HG02885 (cell line): ENCODE data around the gene CHD5.

Experiments
- ATAC-seq: cut with Tn5 transposase; IDR thresholded peaks from one replicate; pipeline ENCODE4 v1.9.1; 2021; ENCODE audit warnings: mild to moderate bottlenecking; ENCODE audit not compliant: unreplicated experiment, poor library complexity

CHD5 gene

GRCh38 chr1:6103854-6104530 is 76.1 kb downstream of the CHD5 start:
- no peak for ATAC-seq

DNA sequence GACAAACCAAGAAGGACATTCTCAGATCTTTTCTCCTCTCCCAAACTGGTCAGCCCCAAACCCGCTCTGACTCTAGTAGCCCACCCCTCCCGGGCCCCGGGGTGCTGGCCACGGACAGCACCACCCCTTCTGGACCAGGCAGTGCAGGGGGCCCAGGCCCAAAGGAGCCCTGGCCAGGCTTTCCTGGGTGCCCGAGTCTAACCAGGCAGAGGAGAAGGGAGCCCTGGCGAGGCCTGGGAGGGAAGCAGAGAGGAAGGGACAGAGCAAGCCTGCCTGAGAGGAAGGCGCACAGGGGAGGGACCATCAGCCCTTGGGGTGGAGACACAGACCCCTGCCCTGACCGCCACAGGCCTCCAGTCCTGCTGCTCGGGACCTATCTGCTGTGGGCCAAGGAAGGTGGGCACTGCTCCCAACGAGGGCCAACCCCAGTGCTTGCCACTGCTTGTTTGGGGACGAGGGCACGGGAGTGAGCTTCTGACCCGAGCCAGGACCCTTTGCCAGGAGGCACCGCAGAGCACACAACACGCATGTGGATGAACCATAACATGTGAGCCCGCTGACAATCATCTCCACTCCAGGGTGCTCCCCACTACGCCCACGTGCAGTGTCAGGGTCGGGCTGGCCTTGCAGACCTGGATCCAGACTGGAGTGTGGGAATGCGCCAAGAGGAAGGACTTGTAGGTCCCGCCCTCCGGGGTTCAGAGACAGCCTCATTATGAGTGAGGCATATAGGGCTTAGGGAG is 76.8 kb downstream of the CHD5 start:
- no peak for ATAC-seq

- ATAC-seq: no peak
These were observed 77.6 kb downstream of the CHD5 start for GRCh38 chr1:6102532-6102845.

DNA sequence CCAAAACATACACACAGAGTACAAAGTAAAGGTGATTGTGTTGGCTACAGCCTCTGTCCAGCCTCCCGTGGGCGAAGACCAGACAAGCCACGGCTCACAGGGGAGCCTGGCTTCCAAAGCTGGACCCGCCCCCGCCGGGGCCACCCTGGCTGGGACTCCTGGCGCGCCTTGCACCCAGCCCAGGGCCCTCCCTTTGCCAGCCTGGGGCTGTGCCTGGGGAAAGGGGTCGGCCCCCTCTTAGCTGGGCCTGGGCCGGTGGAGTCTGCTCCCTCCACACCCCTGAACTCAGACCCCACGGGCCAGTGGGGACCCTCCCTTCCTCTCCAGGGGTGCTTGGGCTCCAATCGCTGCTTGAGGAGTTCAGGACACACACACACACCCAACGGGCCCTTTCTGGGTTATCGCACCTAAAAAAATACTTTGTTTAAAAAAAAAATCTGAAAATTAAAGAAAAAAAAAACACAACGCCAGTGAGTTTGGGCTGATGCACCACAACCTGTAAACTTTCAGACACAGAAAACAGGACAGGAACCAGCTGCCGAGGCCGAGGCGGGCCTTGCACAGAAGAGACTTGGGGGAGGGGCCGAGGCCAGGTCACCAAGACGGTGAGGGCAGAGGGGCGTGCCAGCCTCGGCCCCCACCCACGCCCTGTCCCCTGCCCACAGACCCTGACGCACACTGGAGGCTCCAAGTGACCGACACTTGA is 78.1 kb downstream of the CHD5 start:
- ATAC-seq: no peak

- no peak for ATAC-seq
These were observed 79.0 kb downstream of the CHD5 start for GRCh38 chr1:6100861-6101783.

DNA sequence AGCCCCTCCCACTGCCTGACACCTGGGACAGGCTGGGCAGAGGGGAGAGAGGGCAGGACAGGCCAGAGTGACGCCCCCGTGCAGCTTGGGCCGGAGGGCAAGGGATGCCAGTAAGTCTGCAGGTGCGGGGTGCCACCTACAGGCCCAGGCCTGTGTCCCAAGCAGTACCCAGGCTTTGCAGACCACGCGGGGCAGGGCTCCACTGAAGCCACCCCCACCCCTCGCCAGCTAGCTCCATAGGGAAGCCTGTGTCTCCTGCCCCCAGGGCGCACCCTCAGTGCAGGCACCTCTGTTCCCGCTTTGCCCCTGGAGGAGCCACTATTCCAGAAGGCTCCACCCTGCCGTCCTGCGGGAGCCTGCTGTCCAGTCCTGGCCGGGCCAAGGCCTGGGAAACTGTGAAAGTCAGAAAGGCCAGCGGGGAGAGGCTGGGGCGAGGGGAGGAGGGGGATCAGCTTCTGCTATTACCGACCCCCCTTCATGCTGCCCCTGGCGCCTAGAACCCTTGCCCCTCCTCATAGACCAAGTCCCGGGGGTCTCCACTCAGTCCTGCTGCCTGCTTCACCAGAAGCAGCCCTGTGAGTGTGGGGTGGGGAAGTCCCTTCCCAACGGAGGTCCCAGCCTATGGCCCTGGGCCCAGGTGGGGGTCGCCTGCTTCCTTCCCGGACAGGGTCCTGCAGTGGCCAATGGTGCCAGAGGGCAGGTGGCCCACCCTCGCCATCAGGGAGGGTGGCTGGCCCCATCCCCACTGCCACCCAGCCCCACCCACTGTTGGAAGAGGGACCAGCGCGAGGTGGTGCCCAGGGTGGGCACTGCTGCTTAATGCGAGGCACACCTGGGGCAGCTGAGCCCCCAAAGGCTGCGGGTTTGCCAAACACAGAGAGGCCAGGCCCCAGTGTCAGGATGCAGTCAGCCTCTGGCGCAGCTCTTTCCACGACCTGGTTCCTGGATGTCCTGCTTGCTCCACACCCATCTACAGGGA is 80.0 kb downstream of the CHD5 start:
- no peak for ATAC-seq

DNA sequence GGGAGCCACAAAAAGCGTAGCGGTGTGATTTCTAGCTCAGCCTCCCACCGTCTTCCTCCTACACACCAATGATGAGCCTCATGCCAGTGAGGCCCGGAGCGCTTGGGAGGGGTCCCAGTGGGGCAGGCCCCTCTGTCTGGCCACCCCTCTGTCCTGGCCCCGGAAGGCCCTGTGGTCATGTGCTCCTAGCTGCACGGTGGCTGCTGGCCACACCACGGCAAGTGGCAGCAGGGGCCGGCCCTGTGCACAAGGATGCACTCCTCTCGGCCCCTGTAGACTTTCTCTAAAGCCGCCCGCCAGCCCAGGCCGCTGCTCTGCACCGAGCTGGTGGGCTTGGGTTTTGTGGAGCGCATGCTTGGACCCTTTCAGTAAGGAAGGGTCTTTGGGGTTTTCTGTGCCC is 80.8 kb downstream of the CHD5 start:
- no peak for ATAC-seq

GRCh38 chr1:6098303-6099215 is 81.6 kb downstream of the CHD5 start:
- ATAC-seq: no peak

- ATAC-seq: no peak
These were observed 82.3 kb downstream of the CHD5 start for GRCh38 chr1:6097824-6098223.

- ATAC-seq: no peak
These were observed 83.0 kb downstream of the CHD5 start for GRCh38 chr1:6097117-6097595.

DNA sequence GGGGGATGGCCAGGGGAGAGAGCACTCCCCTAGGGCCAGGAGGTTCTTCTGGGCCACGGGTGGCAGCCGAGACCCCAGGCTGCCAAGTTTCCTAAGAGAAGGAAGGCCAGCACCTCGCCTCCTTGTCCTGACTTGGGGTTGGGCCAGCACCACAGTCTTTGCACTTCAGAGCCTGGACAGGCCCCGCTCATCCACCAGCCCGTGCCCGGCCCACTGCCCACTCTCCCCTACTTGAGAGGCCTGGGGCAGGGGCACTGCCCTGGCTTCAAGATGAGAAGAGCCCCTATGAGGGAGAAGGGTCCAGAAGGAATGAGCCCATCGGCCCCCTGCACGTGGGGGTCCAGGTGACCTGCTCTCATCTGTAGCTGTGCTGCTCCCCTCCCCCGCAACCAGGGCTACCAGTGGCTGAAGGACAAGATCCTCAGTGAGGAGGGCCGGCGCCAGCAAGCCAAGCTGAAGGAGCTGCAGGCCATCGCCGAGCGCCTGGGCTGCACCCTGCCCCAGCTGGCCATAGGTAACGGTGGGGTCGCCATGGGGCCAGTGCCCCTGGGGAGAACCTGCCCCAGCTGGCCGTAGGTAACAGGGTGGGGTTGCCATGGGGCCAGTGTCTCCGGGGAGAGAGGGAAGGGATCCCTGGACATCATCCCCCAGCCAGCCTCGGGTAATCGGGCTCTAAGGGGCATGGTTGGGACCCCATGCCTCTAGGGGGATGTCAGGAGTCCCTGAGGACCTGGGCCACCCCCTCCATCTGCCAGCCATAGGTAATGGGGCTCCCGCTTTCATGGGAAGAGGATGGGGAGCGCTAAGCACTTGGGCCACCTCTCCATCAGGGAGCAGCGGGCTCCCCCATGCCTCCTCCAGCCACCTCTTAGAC is 83.6 kb downstream of the CHD5 start:
- no peak for ATAC-seq

GRCh38 chr1:6095511-6096242 is 84.4 kb downstream of the CHD5 start:
- ATAC-seq: no peak

DNA sequence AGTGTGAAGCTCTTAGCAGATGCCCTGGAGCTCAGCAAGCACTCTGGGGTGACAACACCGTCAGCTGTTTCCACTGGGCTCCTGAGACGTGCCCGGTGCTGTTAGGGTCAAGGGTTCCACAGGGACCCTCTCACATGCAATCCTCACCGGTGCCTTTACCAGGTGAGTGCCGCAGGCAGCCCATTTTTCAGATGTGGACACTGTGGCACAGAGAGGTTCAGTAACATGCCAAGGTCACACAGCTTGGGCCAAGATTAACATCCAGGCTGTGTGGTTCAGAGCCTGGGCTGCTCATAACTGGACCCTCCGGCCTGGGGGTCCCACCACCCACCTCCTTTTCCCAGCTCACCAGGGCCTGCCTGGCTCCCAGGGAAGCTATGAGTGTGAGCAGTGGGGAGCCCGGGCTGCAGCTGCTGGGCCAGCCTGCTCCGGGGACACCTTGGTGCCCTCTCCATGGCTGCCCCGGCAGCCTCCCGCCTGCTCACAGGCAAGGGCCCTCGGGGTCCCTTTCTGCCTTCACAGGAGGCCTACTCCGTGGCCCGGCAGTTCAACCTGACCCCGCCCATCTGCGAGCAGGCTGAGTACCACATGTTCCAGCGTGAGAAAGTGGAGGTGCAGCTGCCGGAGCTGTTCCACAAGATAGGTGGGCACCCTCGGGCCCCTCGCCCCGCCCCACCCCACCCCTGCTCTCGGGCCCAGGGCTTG is 85.2 kb downstream of the CHD5 start:
- no peak for ATAC-seq

GRCh38 chr1:6094246-6094645 is 85.9 kb downstream of the CHD5 start:
- no peak for ATAC-seq

DNA sequence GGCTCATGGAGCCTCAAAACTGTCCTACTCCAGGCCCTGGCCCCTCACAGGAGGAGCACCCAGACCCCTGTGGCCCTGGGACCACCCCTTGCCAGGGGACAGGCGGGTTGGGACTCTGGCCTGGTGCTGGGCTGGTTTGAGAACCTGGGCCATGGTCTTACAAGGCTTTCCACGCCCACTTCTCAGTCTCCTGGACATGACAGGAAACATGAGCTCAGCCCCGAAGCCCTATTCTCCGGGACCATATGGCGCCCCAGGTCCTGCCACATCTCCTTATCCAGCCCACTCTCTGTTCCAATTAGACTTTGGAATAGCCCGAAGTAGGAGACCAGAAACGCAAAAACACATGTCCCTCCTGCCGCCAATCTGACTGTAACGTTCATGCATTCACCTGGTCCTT is 86.5 kb downstream of the CHD5 start:
- ATAC-seq: no peak

- ATAC-seq: no peak
These were observed 87.0 kb downstream of the CHD5 start for GRCh38 chr1:6093071-6093470.
